Endodermal cell (in vitro differentiated cells): Measurements from ENCODE around the gene RAB39A. TPM values are rescaled to one million over a fixed set of nuclear protein-coding genes. Genes with fewer than 3 reads are reported as not detected.

Experiments used
- DNase-seq: peaks from one replicate; pipeline ENCODE4 v3.0.0-alpha.2; 2017
- H3K27ac ChIP-seq: 2 replicates; pipeline ENCODE4 v1.5.1; 2013; ENCODE audit warnings: mild to moderate bottlenecking, low read depth, low read length, moderate library complexity
- H3K27me3 ChIP-seq: 2 replicates; pipeline ENCODE4 v1.6.1; 2013; ENCODE audit warnings: mild to moderate bottlenecking, low read length, moderate library complexity; ENCODE audit not compliant: insufficient read depth, control insufficient read depth, poor library complexity, severe bottlenecking
- H3K36me3 ChIP-seq: 2 replicates; pipeline ENCODE4 v1.7.0; 2013; ENCODE audit warnings: mild to moderate bottlenecking, low read length, moderate library complexity; ENCODE audit not compliant: control insufficient read depth, insufficient read depth
- H3K4me1 ChIP-seq: one replicate; pipeline ENCODE4 v1.7.0; 2013; ENCODE audit warnings: low read length; ENCODE audit not compliant: control insufficient read depth, insufficient read depth
- H3K4me3 ChIP-seq: 2 replicates; pipeline ENCODE4 v1.5.1; 2013; ENCODE audit warnings: mild to moderate bottlenecking, low read length, moderate library complexity
- H3K9ac ChIP-seq: 2 replicates; pipeline ENCODE4 v1.6.1; 2013; ENCODE audit warnings: mild to moderate bottlenecking, low read length, moderate library complexity; ENCODE audit not compliant: poor library complexity, severe bottlenecking; ENCODE audit errors: extremely low read depth
- H3K9me3 ChIP-seq: 2 replicates; pipeline ENCODE4 v1.6.1; 2013; ENCODE audit warnings: mild to moderate bottlenecking, low read length, moderate library complexity; ENCODE audit not compliant: control insufficient read depth
- H3K27ac Mint-ChIP-seq: 2 replicates; pipeline ENCODE4 v1.8.0; 2020; ENCODE audit warnings: mixed read lengths
- H3K27me3 Mint-ChIP-seq: 2 replicates; pipeline ENCODE4 v1.8.0; 2021; ENCODE audit warnings: mild to moderate bottlenecking, mixed read lengths; ENCODE audit not compliant: insufficient read depth
- H3K36me3 Mint-ChIP-seq: 2 replicates; pipeline ENCODE4 v1.8.0; 2020; ENCODE audit warnings: low read depth, mixed read lengths
- H3K4me1 Mint-ChIP-seq: 2 replicates; pipeline ENCODE4 v1.8.0; 2020; ENCODE audit warnings: mixed read lengths
- H3K4me3 Mint-ChIP-seq: 2 replicates; pipeline ENCODE4 v1.8.0; 2020; ENCODE audit warnings: mild to moderate bottlenecking, moderate library complexity, mixed read lengths
- H3K9me3 Mint-ChIP-seq: 2 replicates; pipeline ENCODE4 v1.8.0; 2020; ENCODE audit warnings: mild to moderate bottlenecking, mixed read lengths
- CTCF ChIP-seq: fragments of 200-600 bp; sonication (generic); conservative IDR thresholded peaks from 2 replicates; pipeline ENCODE4 v1.5.0; 2021; ENCODE audit warnings: antibody characterized with exemption, mild to moderate bottlenecking
- WGBS, 2 experiments: methylation state at CpG; one replicate each; pipeline versions ENCODE4 v1.1.5 to v1.1.7; 2013; ENCODE audit warnings: missing lambda C conversion rate in 2 of 2, mixed read lengths in 1 of 2; ENCODE audit not compliant: insufficient coverage in 1 of 2, insufficient read length in 1 of 2; 5-methylcytosine and 5-hydroxymethylcytosine counted together
- total RNA-seq, 2 donors: library from RNA; stranded (reverse); fragmentation: NEBNext Ultra II Directional in 1 of 2; extraction: Animal tissue kit (Norgen Biotek cat#: 25700) in 1 of 2; gene quantifications; 2 replicates in 1 of 2; 3 replicates in 1 of 2; pipeline ENCODE4 v1.2.1, GENCODE V29; 2021

RAB39A gene
- total RNA-seq, 2 donors from 2014 or later: 4.8 to 7.5 TPM

GRCh38 chr11:107969219-107969618 is 41.0 kb downstream of the RAB39A start:
- H3K4me1 ChIP-seq: no peaks in the 10 kb centered on the region
- Mint-ChIP-seq H3K9me3 (no peaks in the 10 kb centered on the region), H3K4me1 (peaks cover 5% of the 10 kb centered on the region), H3K4me3 (no peak overlapping the region), H3K36me3 (no peaks in the 10 kb centered on the region), H3K27ac (no peak overlapping the region), H3K27me3 (no peaks in the 10 kb centered on the region)
- no peak overlapping the region for H3K9ac ChIP-seq
- no peaks in the 10 kb centered on the region for H3K9me3 ChIP-seq
- peak; percentile 58 for TF ChIP-seq CTCF
- H3K27ac ChIP-seq: no peak overlapping the region
- H3K4me3 ChIP-seq: no peak overlapping the region
- no peaks in the 10 kb centered on the region for H3K36me3 ChIP-seq
- no peak for DNase-seq
- H3K27me3 ChIP-seq: no peaks in the 10 kb centered on the region

DNA sequence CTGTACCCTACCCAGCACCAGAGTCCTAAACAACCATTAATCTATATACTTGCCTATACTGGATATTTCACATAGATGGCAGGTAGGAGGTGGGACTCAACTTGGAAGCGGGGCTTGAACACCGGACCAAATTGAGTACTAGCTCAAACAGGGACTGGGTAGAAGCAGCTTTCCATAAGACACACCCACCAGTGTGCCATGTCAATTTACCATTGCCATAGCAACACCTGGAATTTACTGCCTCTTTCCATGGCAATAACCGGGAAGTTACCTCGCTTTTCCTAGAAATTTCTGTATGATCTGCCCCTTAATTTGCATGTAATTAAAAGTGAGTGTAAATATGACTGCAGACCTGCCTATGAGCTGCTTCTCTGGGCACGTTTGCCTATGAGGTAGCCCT is 41.8 kb downstream of the RAB39A start:
- no peak for DNase-seq
- H3K27me3 ChIP-seq: no peaks in the 10 kb centered on the region
- WGBS, 2 experiments: 85 to 93% methylated on average over 5 of the region's 5 CpGs
- no peaks in the 10 kb centered on the region for H3K9me3 ChIP-seq
- H3K36me3 ChIP-seq: no peaks in the 10 kb centered on the region
- no peaks in the 10 kb centered on the region for H3K27me3 Mint-ChIP-seq
- H3K4me1 ChIP-seq: no peaks in the 10 kb centered on the region
- no peak overlapping the region for H3K9ac ChIP-seq
- no peaks in the 10 kb centered on the region for H3K36me3 Mint-ChIP-seq
- no peak for TF ChIP-seq CTCF
- no peaks in the 10 kb centered on the region for H3K9me3 Mint-ChIP-seq
- H3K4me1 Mint-ChIP-seq: peaks cover 6% of the 10 kb centered on the region
- H3K4me3 Mint-ChIP-seq: no peak overlapping the region
- H3K27ac Mint-ChIP-seq: no peak overlapping the region
- no peak overlapping the region for H3K27ac ChIP-seq
- no peak overlapping the region for H3K4me3 ChIP-seq

GRCh38 chr11:107973641-107974040 is 45.4 kb downstream of the RAB39A start:
- 100% methylated on average over 1 of the region's 1 CpG for WGBS, 2 experiments

More at GRCh38 chr11:107973641-107974040, 45.4 kb downstream of the RAB39A start:
- H3K4me3 Mint-ChIP-seq: no peak overlapping the region
- no peaks in the 10 kb centered on the region for H3K27me3 Mint-ChIP-seq
- H3K4me1 Mint-ChIP-seq: peaks cover 8% of the 10 kb centered on the region
- H3K36me3 ChIP-seq: no peaks in the 10 kb centered on the region
- no peaks in the 10 kb centered on the region for H3K27me3 ChIP-seq
- H3K9me3 ChIP-seq: no peaks in the 10 kb centered on the region
- no peak overlapping the region for H3K27ac ChIP-seq
- H3K4me1 ChIP-seq: no peaks in the 10 kb centered on the region
- H3K27ac Mint-ChIP-seq: no peak overlapping the region
- no peak overlapping the region for H3K4me3 ChIP-seq
- no peak for TF ChIP-seq CTCF
- DNase-seq: no peak
- H3K9me3 Mint-ChIP-seq: no peaks in the 10 kb centered on the region
- H3K9ac ChIP-seq: no peak overlapping the region
- H3K36me3 Mint-ChIP-seq: no peaks in the 10 kb centered on the region
